DOHH2 (cell line): ENCODE results near the gene CACNA2D3.

Experiments
- H3F3A ChIP-seq: fragments of 200-600 bp; sonication (generic), shearing (Covaris generic); 2 replicates; pipeline ENCODE4 v1.6.0; 2016; ENCODE audit warnings: antibody characterized with exemption, mild to moderate bottlenecking; ENCODE audit not compliant: control insufficient read depth, insufficient read depth
- H3K27ac ChIP-seq: fragments of 200-600 bp; sonication (generic); 2 replicates; pipeline ENCODE4 v1.5.1; 2014; ENCODE audit warnings: low read depth, mild to moderate bottlenecking, low read length, moderate library complexity
- H3K27me3 ChIP-seq: fragments of 200-600 bp; sonication (generic); 2 replicates; pipeline ENCODE4 v1.6.1; 2014; ENCODE audit warnings: mild to moderate bottlenecking, low read length, mixed read lengths; ENCODE audit not compliant: control insufficient read depth
- H3K36me3 ChIP-seq: fragments of 200-600 bp; sonication (generic); 2 replicates; pipeline ENCODE4 v1.6.1; 2014; ENCODE audit warnings: mild to moderate bottlenecking, low read length, moderate library complexity, mixed read lengths; ENCODE audit not compliant: control insufficient read depth
- H3K4me1 ChIP-seq: fragments of 200-600 bp; sonication (generic); 2 replicates; pipeline ENCODE4 v1.6.1; 2014; ENCODE audit warnings: mild to moderate bottlenecking, low read length, mixed read lengths; ENCODE audit not compliant: control insufficient read depth
- H3K4me2 ChIP-seq: fragments of 200-600 bp; sonication (generic); 2 replicates; pipeline ENCODE4 v1.6.0; 2014; ENCODE audit warnings: mild to moderate bottlenecking, low read length, moderate library complexity
- H3K4me3 ChIP-seq: fragments of 200-600 bp; sonication (generic); 2 replicates; pipeline ENCODE4 v1.5.1; 2014; ENCODE audit warnings: mild to moderate bottlenecking, low read length, mixed read lengths
- H3K79me2 ChIP-seq: fragments of 200-600 bp; sonication (generic); 2 replicates; pipeline ENCODE4 v1.6.1; 2014; ENCODE audit warnings: mild to moderate bottlenecking, low read length, mixed read lengths; ENCODE audit not compliant: control insufficient read depth
- H3K9me2 ChIP-seq: fragments of 200-600 bp; sonication (generic); replicated peaks from 2 replicates; pipeline ENCODE4 v1.6.1; 2014; ENCODE audit warnings: mild to moderate bottlenecking, low read length, mixed read lengths; ENCODE audit not compliant: control insufficient read depth
- H3K9me3 ChIP-seq: fragments of 200-600 bp; sonication (generic); 2 replicates; pipeline ENCODE4 v1.6.1; 2014; ENCODE audit warnings: antibody characterized with exemption, low read length, mixed read lengths; ENCODE audit not compliant: control insufficient read depth, insufficient read depth
- H4K20me1 ChIP-seq: fragments of 200-600 bp; sonication (generic); 2 replicates; pipeline ENCODE4 v1.6.0; 2014; ENCODE audit warnings: low read depth, mild to moderate bottlenecking, antibody characterized with exemption, low read length, moderate library complexity; ENCODE audit not compliant: control insufficient read depth, insufficient read depth
- EZH2phosphoT487 ChIP-seq: fragments of 200-600 bp; sonication (generic); IDR thresholded peaks from 2 replicates; pipeline ENCODE4 v1.6.1; 2017; ENCODE audit warnings: borderline replicate concordance, mild to moderate bottlenecking, antibody characterized with exemption, low read length, moderate library complexity, mixed read lengths
- TF ChIP-seq, protein P1 (sequence below): fragments of 200-600 bp; sonication (generic); IDR thresholded peaks from one replicate; pipeline ENCODE4 v1.5.1; 2014; ENCODE audit warnings: antibody characterized with exemption, mild to moderate bottlenecking, low read depth, low read length; ENCODE audit not compliant: poor library complexity, severe bottlenecking

Gene CACNA2D3

DNA sequence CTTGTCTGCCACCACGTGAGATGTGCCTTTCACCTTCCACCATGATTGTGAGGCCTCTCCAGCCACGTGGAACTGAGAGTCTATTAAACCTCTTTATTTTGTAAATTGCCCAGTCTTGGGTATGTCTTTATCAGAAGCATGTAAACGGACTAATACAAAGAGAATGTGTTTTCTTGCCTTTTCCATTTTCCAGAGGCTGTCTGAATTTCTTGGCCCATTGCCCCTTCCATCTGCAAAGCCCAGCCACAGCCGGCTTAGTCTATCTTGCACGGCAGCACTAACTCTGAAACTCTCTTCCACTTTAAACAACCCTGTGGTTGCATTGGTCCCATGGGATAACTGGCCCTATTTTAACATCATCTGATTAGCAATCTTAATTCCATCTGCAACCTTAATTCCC is 590.2 kb downstream of the CACNA2D3 start:
- Histone ChIP-seq H3K4me3 (no peak overlapping the region), H4K20me1 (no peaks in the 10 kb centered on the region), H3K27ac (no peak overlapping the region), H3K4me2 (no peak overlapping the region), H3K4me1 (no peaks in the 10 kb centered on the region), H3K36me3 (no peaks in the 10 kb centered on the region), H3K79me2 (no peaks in the 10 kb centered on the region), H3F3A (no peaks in the 10 kb centered on the region), H3K9me3 (no peaks in the 10 kb centered on the region; the same call in 1 of the 2 replicates), H3K9me2 (no peaks in the 10 kb centered on the region), H3K27me3 (no peaks in the 10 kb centered on the region)
- TF ChIP-seq, protein P1, sequence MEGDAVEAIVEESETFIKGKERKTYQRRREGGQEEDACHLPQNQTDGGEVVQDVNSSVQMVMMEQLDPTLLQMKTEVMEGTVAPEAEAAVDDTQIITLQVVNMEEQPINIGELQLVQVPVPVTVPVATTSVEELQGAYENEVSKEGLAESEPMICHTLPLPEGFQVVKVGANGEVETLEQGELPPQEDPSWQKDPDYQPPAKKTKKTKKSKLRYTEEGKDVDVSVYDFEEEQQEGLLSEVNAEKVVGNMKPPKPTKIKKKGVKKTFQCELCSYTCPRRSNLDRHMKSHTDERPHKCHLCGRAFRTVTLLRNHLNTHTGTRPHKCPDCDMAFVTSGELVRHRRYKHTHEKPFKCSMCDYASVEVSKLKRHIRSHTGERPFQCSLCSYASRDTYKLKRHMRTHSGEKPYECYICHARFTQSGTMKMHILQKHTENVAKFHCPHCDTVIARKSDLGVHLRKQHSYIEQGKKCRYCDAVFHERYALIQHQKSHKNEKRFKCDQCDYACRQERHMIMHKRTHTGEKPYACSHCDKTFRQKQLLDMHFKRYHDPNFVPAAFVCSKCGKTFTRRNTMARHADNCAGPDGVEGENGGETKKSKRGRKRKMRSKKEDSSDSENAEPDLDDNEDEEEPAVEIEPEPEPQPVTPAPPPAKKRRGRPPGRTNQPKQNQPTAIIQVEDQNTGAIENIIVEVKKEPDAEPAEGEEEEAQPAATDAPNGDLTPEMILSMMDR = no peak
- TF ChIP-seq EZH2phosphoT487 = no peak

DNA sequence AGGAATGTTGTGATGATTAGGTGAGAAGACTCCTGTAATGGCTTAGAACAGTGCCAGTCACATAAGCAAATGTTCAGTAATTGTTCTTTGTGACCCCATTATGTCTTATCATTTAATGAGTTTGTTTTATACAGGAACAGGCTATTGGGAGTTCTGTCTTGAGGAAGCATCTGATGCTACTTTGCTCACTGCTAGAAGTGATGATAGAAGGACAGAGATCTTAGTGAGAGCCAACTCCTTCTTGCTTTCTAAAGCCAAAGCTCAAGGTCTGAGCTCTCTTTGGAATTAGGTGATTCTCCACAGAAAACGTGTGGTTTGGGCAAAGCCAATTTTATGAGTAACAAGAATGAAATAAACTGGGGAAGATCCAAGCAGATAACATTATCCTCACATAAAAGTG is 590.7 kb downstream of the CACNA2D3 start:
- Histone ChIP-seq H3K4me1 (no peaks in the 10 kb centered on the region), H3K9me3 (no peaks in the 10 kb centered on the region; the same call in 1 of the 2 replicates), H3K79me2 (no peaks in the 10 kb centered on the region), H3K9me2 (no peaks in the 10 kb centered on the region), H3K36me3 (no peaks in the 10 kb centered on the region), H3K27me3 (no peaks in the 10 kb centered on the region), H3K4me3 (no peak overlapping the region), H4K20me1 (no peaks in the 10 kb centered on the region), H3F3A (no peaks in the 10 kb centered on the region), H3K27ac (no peak overlapping the region), H3K4me2 (no peak overlapping the region)
- no peak for TF ChIP-seq EZH2phosphoT487
- TF ChIP-seq, protein P1 = no peak

DNA sequence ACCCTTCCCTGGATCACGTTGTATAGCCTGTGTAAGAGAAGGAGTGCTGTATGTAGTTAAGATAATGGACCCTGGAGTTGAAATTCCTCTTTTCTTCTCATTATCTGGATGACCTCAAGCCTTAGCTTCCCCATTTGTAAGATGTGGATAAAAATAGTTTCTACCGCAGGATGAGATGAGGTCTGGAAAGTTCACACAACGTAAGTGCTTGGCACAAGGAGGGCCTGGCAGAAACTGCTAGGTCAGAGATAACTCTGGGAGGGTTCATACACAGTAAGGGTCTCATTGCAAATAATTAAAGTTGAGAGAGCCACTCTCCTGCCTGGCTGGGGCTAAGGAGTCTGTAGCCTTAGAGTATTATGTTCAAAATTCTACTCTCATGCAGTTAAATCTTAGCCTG is 591.1 kb downstream of the CACNA2D3 start:
- Histone ChIP-seq H3K4me3 (no peak overlapping the region), H3K79me2 (no peaks in the 10 kb centered on the region), H3K27me3 (no peaks in the 10 kb centered on the region), H3K4me2 (no peak overlapping the region), H3F3A (no peaks in the 10 kb centered on the region), H3K9me3 (no peaks in the 10 kb centered on the region; the same call in 1 of the 2 replicates), H4K20me1 (no peaks in the 10 kb centered on the region), H3K9me2 (no peaks in the 10 kb centered on the region), H3K4me1 (no peaks in the 10 kb centered on the region), H3K36me3 (no peaks in the 10 kb centered on the region), H3K27ac (no peak overlapping the region)
- TF ChIP-seq EZH2phosphoT487 = no peak
- TF ChIP-seq, protein P1 = no peak
